Esophagus muscularis mucosa (tissue), 4 donors: ENCODE results near the gene KLF15. TPM values are rescaled to one million over a fixed set of nuclear protein-coding genes. Genes with fewer than 3 reads are reported as not detected.

ENCODE experiments used
- DNase-seq: peaks from one replicate; pipeline ENCODE4 v3.0.0-alpha.2; 2017; ENCODE audit errors: extremely low spot score
- H3K27ac ChIP-seq, 4 donors: fragments of 200-600 bp; sonication (generic); replicated peaks in 1 of 4; 1 replicate in 3 of 4; 2 replicates in 1 of 4; pipeline ENCODE4 v1.5.1; 2016 to 2019; ENCODE audit warnings: mild to moderate bottlenecking in 1 of 4
- H3K27me3 ChIP-seq, 4 donors: fragments of 200-600 bp; sonication (generic); one replicate each; pipeline versions ENCODE4 v1.5.1 to v1.6.0; 2016 to 2019
- H3K36me3 ChIP-seq, 4 donors: fragments of 200-600 bp; sonication (generic); one replicate each; pipeline ENCODE4 v1.5.1; 2016 to 2019
- H3K4me1 ChIP-seq, 4 donors: fragments of 200-600 bp; sonication (generic); one replicate each; pipeline ENCODE4 v1.5.1; 2016 to 2019
- H3K4me3 ChIP-seq, 4 donors: fragments of 200-600 bp; sonication (generic); 1 replicate in 2 of 4; 2 replicates in 2 of 4; pipeline ENCODE4 v1.5.1; 2016 to 2019; ENCODE audit warnings: mild to moderate bottlenecking in 4 of 4, moderate library complexity in 1 of 4
- H3K9me3 ChIP-seq, 4 donors: fragments of 200-600 bp; sonication (generic); 1 replicate in 3 of 4; 2 replicates in 1 of 4; pipeline ENCODE4 v1.5.1; 2016 to 2019
- EP300 ChIP-seq: sonication (generic); formaldehyde crosslinking; IDR thresholded peaks from one replicate; pipeline ENCODE4 v1.6.1; 2017; ENCODE audit warnings: antibody characterized with exemption
- POLR2A ChIP-seq: fragments of 450-650 bp; IDR thresholded peaks from one replicate; pipeline ENCODE4 v1.6.1; 2017; ENCODE audit warnings: antibody characterized with exemption, moderate library complexity, mild to moderate bottlenecking, low read depth
- POLR2AphosphoS5 ChIP-seq, 2 donors: sonication (generic); formaldehyde crosslinking; IDR thresholded peaks; one replicate each; pipeline ENCODE4 v1.6.1; 2017; ENCODE audit warnings: antibody characterized with exemption in 2 of 2
- WGBS: methylation state at CpG from one replicate; pipeline ENCODE4 v1.1.5; 2018; 5-methylcytosine and 5-hydroxymethylcytosine counted together
- intact Hi-C: fragments of 100-400 bp; cut with DNase I; formaldehyde crosslinking; loops from one replicate; pipeline ENCODE4 v1.15.1; 2023
- total RNA-seq, 4 donors: library from RNA; depleted of rRNA; stranded (reverse); fragments of >200 nt; gene quantifications; one replicate each; pipeline versions ENCODE4 v1.1.0 to v1.2.1, GENCODE V29; 2016
- TF ChIP-seq, protein P1 (sequence below), 3 experiments: fragments of 200-600 bp in 2 of 3; fragments of 450-650 bp in 1 of 3; sonication (generic) in 2 of 3; IDR thresholded peaks; one replicate each; pipeline ENCODE4 v1.5.1; 2017 to 2019; ENCODE audit warnings: antibody characterized with exemption in 3 of 3, mild to moderate bottlenecking in 2 of 3, moderate library complexity in 1 of 3

KLF15 gene
- total RNA-seq, 4 donors from 2014 or later: 84.3 to 208 (median 93.6) TPM

- Histone ChIP-seq H3K4me1 (peaks cover 15 to 28% (median 28%) of the 10 kb centered on the region in 4 donors), H3K27me3 (peaks cover 0 to 15% (median 2%) of the 10 kb centered on the region in 4 donors), H3K9me3 (no peaks in the 10 kb centered on the region), H3K4me3 (no peak overlapping the region), H3K36me3 (no peaks in the 10 kb centered on the region), H3K27ac (no peak overlapping the region)
- 83% methylated on average over 12 of the region's 12 CpGs for WGBS
- DNase-seq: no peak
- no peak for TF ChIP-seq POLR2AphosphoS5 (IDR thresholded peaks at IDR 0.05)
- TF ChIP-seq POLR2A: no peak
- no peak for TF ChIP-seq EP300
- TF ChIP-seq, protein P1, sequence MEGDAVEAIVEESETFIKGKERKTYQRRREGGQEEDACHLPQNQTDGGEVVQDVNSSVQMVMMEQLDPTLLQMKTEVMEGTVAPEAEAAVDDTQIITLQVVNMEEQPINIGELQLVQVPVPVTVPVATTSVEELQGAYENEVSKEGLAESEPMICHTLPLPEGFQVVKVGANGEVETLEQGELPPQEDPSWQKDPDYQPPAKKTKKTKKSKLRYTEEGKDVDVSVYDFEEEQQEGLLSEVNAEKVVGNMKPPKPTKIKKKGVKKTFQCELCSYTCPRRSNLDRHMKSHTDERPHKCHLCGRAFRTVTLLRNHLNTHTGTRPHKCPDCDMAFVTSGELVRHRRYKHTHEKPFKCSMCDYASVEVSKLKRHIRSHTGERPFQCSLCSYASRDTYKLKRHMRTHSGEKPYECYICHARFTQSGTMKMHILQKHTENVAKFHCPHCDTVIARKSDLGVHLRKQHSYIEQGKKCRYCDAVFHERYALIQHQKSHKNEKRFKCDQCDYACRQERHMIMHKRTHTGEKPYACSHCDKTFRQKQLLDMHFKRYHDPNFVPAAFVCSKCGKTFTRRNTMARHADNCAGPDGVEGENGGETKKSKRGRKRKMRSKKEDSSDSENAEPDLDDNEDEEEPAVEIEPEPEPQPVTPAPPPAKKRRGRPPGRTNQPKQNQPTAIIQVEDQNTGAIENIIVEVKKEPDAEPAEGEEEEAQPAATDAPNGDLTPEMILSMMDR (IDR thresholded peaks at IDR 0.05): no peak
- intact Hi-C loops: loop anchor here (5.0 kb wide), 1 partner anchor 80 kb away; no protein-coding TSS in a partner anchor
These were observed 35.0 kb upstream of the KLF15 start for GRCh38 chr3:126392246-126392645.

DNA sequence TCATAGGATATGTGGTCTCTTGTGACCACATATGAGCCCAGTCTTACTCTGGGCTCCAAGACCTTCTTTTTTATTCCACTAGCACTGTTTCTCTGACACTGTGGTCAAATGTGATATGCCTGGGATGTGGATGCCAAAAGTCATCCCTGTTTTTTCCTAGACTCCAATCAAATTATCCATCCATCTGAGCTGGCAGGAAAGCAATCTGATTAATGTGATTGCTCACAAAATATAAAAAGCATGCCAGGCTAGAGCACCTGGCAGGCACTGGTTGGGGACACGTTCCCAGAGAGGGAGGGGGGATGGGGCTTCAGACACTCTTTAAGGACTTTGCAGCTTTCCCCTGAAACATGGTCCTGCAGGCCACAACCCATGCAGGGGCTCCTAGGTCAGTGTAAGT is 34.4 kb upstream of the KLF15 start:
- H3K9me3 ChIP-seq: no peaks in the 10 kb centered on the region
- DNase-seq: no peak
- TF ChIP-seq POLR2A: no peak
- no peak for TF ChIP-seq POLR2AphosphoS5 (IDR thresholded peaks at IDR 0.05)
- TF ChIP-seq EP300: no peak
- TF ChIP-seq, protein P1 (IDR thresholded peaks at IDR 0.05): no peak
- H3K27ac ChIP-seq: no peak overlapping the region
- H3K4me1 ChIP-seq: peaks cover 15 to 28% (median 28%) of the 10 kb centered on the region in 4 donors
- 35% methylated on average over 1 of the region's 1 CpG for WGBS
- H3K27me3 ChIP-seq: peaks cover 0 to 15% (median 2%) of the 10 kb centered on the region in 4 donors
- H3K4me3 ChIP-seq: no peak overlapping the region
- intact Hi-C loops: loop anchor here (2.0 to 5.0 kb wide), 2 partner anchors 81 to 133 kb away; no protein-coding TSS in a partner anchor
- H3K36me3 ChIP-seq: no peaks in the 10 kb centered on the region

DNA sequence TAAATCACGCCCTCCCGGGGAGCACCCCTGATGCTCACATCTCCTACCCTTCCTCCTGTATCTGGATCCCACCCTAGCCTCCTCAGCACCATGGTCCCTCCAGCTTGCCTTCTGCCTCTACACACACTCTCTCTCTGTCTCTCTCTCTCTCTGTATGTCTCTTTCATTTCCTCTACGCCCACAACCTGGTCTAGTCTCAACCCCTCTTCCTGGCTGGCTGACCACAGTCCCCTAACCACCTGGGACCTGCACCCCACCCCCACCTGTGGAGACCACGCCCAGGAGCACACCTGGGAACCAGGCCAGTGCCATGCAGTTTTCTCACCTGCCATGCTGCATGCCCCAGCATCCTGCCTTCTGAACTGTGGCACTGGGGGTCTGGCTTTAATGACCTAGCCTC is 33.5 kb upstream of the KLF15 start:
- peaks cover 0 to 15% (median 2%) of the 10 kb centered on the region in 4 donors for H3K27me3 ChIP-seq
- intact Hi-C loops: loop anchor here (2.0 to 5.0 kb wide), 2 partner anchors 82 to 132 kb away; no protein-coding TSS in a partner anchor
- WGBS: 79% methylated on average over 4 of the region's 4 CpGs

DNA sequence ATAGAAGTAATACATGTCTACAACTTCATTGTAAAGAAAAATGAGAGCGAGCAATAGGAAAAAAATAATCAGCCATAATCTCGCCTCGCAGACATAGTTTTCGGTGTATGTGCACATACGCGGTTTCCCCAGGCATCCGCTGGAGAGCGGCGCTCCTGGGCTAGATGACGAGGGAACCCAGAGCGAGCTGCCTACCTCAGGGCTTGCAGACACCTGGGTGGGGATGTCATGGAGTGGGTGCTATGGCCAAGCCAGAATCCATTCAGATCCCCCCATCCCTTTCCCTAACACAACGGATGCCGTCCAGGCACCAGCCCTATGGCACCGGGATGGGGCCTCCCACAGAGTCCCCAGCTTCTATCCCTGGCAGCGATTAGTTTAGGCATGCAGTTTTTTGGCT is 33.0 kb upstream of the KLF15 start:
- H3K36me3 ChIP-seq: no peaks in the 10 kb centered on the region
- TF ChIP-seq, protein P1 (IDR thresholded peaks at IDR 0.05): no peak
- no peak for TF ChIP-seq EP300
- TF ChIP-seq POLR2AphosphoS5 (IDR thresholded peaks at IDR 0.05): no peak
- TF ChIP-seq POLR2A: no peak
- H3K27me3 ChIP-seq: peaks cover 0 to 15% (median 2%) of the 10 kb centered on the region in 4 donors
- peaks cover 15 to 27% (median 27%) of the 10 kb centered on the region in 4 donors for H3K4me1 ChIP-seq
- DNase-seq: no peak
- no peaks in the 10 kb centered on the region for H3K9me3 ChIP-seq
- no peak overlapping the region for H3K4me3 ChIP-seq
- intact Hi-C loops: loop anchor here (2.0 to 5.0 kb wide), 2 partner anchors 82 to 131 kb away; no protein-coding TSS in a partner anchor
- WGBS: 95% methylated on average over 15 of the region's 15 CpGs
- no peak overlapping the region for H3K27ac ChIP-seq

More for the DNA sequence above, 33.5 kb upstream of the KLF15 start:
- H3K4me1 ChIP-seq: peaks cover 15 to 28% (median 28%) of the 10 kb centered on the region in 4 donors
- H3K9me3 ChIP-seq: no peaks in the 10 kb centered on the region
- no peak overlapping the region for H3K27ac ChIP-seq
- H3K36me3 ChIP-seq: no peaks in the 10 kb centered on the region
- TF ChIP-seq POLR2AphosphoS5 (IDR thresholded peaks at IDR 0.05) (no peak), POLR2A (no peak), EP300 (no peak)
- TF ChIP-seq, protein P1 (IDR thresholded peaks at IDR 0.05): no peak
- DNase-seq: no peak
- H3K4me3 ChIP-seq: no peak overlapping the region

- WGBS: 71% methylated on average over 17 of the region's 17 CpGs
- TF ChIP-seq EP300 (no peak), POLR2AphosphoS5 (IDR thresholded peaks at IDR 0.05) (no peak), POLR2A (no peak)
- TF ChIP-seq, protein P1 (IDR thresholded peaks at IDR 0.05): no peak
- H3K4me1 ChIP-seq: peaks cover 14 to 23% (median 23%) of the 10 kb centered on the region in 4 donors
- H3K9me3 ChIP-seq: no peaks in the 10 kb centered on the region
- DNase-seq: no peak
- intact Hi-C loops: loop anchor here (2.0 to 5.0 kb wide), 3 partner anchors 83 to 257 kb away; no protein-coding TSS in a partner anchor
- H3K27me3 ChIP-seq: peaks cover 0 to 12% (median 2%) of the 10 kb centered on the region in 4 donors
- no peaks in the 10 kb centered on the region for H3K36me3 ChIP-seq
- peak overlapping the region in 3 of 4 donors; percentile 54 to 55 (median 54) for H3K4me3 ChIP-seq
- peak overlapping the region; percentile 85 to 92 (median 88) for H3K27ac ChIP-seq
These were observed 32.6 kb upstream of the KLF15 start for GRCh38 chr3:126389794-126390146.
